GM15510 (cell line): ENCODE measurements around the gene INPP4A.

ENCODE experiments used
- POLR2A ChIP-seq: IDR thresholded peaks from 3 replicates; pipeline ENCODE4 v1.6.1; 2011; ENCODE audit warnings: borderline replicate concordance; ENCODE audit not compliant: insufficient read length; ENCODE audit errors: extremely low read depth

Gene INPP4A

GRCh38 chr2:98476192-98476868 is 31.7 kb downstream of the INPP4A start:
- no peak for TF ChIP-seq POLR2A

- no peak for TF ChIP-seq POLR2A
Measured at GRCh38 chr2:98477036-98477435, 32.4 kb downstream of the INPP4A start.

- no peak for TF ChIP-seq POLR2A
Measured at GRCh38 chr2:98477506-98477905, 32.8 kb downstream of the INPP4A start.

GRCh38 chr2:98478088-98478551 is 33.5 kb downstream of the INPP4A start:
- TF ChIP-seq POLR2A = no peak

GRCh38 chr2:98478907-98479306 is 34.2 kb downstream of the INPP4A start:
- TF ChIP-seq POLR2A = no peak

GRCh38 chr2:98479371-98479770 is 34.7 kb downstream of the INPP4A start:
- no peak for TF ChIP-seq POLR2A

GRCh38 chr2:98479959-98480524 is 35.4 kb downstream of the INPP4A start:
- TF ChIP-seq POLR2A = no peak

DNA sequence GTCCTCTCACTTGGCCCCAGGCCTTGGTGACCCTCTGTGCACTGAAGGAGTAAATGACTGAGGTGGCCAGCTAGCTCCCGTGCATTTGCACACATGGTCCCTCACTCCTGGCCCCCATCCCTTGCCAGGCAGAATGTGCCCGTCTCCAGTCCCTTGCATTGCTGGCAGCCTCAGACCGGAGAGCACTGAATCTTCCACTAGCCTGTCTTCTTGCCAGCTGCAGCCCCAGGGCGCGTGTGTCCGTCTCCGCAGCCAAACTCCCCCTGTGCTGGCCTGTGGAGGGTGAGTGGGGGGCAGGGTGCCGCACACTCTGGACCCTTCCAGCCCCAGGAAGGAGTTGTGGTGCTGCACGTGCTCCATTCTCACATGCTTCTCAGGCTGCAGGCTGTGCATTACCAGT is 35.9 kb downstream of the INPP4A start:
- no peak for TF ChIP-seq POLR2A

DNA sequence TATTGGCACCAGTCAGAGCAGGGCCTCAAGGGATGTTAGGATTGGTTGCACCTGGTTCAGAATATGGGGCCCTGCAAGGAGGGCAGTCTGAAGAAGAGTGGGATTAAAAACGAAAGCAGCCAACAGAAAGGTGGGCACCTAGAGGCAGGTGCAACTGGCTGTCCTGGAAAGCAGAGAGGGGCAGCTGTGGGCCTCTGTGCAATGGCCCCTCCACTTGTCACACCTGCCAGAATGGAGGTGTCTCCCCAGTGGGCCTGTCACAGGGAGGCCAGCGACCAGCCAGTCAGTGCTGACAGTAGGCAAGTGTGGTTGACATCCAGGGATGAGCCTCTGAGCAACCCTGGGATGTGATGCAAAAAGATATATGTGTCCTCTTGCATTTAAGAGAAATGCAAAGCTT is 37.7 kb downstream of the INPP4A start:
- TF ChIP-seq POLR2A = no peak

- no peak for TF ChIP-seq POLR2A
Measured at GRCh38 chr2:98483257-98483861, 38.7 kb downstream of the INPP4A start.

- TF ChIP-seq POLR2A = no peak
Measured at GRCh38 chr2:98484121-98484557, 39.5 kb downstream of the INPP4A start.

GRCh38 chr2:98484652-98485452 is 40.2 kb downstream of the INPP4A start:
- no peak for TF ChIP-seq POLR2A

- no peak for TF ChIP-seq POLR2A
Measured at GRCh38 chr2:98485453-98485755, 40.7 kb downstream of the INPP4A start.

- no peak for TF ChIP-seq POLR2A
Measured at GRCh38 chr2:98486374-98486981, 41.8 kb downstream of the INPP4A start.
